ENCODE measurements around the gene ADGRB3. TPM values are rescaled to one million over a fixed set of nuclear protein-coding genes. Genes with fewer than 3 reads are reported as not detected.
"Not testable (repeated sequence)": the region's sequence is repeated elsewhere in the genome, so short reads cannot be mapped to it uniquely, and the experiment has no call there.

Gene ADGRB3
- total RNA-seq, 2 experiments from 2014 or later, result not detected

DNA sequence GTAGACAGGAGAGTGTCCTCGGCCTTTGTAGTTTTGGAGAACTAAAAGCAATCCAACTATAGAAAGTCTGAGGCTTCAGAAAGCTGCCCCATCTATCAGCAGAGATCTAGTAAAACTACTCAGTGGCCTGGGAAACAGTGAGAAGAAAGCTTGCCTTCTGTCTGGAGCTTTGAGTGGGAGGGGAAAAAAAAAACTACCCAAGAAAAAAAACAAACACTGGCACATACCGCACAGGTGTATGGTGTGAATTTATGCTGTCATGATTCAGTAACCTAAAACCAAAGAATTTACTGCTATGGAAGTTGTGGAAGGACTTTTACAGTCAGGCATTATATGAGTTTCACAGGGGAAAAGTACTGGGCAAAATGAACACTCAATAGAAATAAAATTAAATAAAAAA lies 280.5 kb downstream of the ADGRB3 start:
- Mint-ChIP-seq H3K4me1 (no peaks in the 10 kb centered on the region), H3K36me3 (no peaks in the 10 kb centered on the region)

DNA sequence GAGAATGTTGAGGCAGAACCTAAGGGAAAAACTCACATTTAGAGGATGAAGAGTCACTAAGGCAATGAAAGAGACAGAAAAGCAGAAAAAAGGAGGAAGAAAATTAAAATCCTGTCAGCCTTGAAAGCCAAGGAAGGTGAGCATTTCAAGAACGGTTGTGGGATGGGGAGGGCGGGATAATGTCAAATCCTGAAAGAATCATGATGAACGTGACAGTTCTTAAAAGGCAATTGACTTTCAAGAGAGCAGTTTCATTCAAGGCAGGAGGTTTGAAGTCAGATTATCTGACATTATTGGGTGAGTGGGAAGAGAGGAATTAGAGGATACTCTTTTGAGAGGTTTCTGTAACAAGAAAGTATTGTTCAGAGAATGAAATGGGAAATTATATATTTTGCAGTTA lies 284.5 kb downstream of the ADGRB3 start:
- Mint-ChIP-seq H3K9me3 (no peaks in the 10 kb centered on the region), H3K4me1 (no peaks in the 10 kb centered on the region), H3K4me3 (no peak overlapping the region), H3K27me3 (no peaks in the 10 kb centered on the region), H3K27ac (no peak overlapping the region), H3K36me3 (no peaks in the 10 kb centered on the region)
- DNase-seq, result no peak

More for the DNA sequence above, 280.5 kb downstream of the ADGRB3 start:
- Mint-ChIP-seq H3K9me3 (peaks cover 2% of the 10 kb centered on the region), H3K27ac (no peak overlapping the region), H3K4me3 (no peak overlapping the region), H3K27me3 (no peaks in the 10 kb centered on the region)
- DNase-seq, result no peak

DNA sequence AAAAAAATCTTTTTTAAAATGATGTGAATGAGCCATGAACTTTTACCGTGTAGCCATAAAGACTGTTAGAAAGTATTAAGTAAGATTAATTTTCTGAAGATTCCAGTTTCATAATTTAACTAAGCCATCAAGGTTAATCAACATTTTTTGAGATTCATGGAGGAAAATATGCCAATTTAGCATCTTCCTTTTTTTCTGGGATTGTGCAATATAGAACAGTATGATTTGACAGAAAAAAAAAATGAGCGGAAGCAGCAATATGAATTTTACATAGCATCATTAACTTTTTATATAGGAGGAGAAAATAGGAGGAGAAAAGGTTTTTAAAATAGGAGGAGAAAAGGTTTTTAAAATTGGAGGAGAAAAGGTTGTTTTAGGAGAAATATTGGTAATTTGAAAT lies 306.3 kb downstream of the ADGRB3 start:
- Mint-ChIP-seq H3K4me3 (no peak overlapping the region), H3K27ac (no peak overlapping the region), H3K27me3 (no peaks in the 10 kb centered on the region), H3K36me3 (no peaks in the 10 kb centered on the region), H3K4me1 (no peaks in the 10 kb centered on the region), H3K9me3 (no peaks in the 10 kb centered on the region)
- no peak for DNase-seq

DNA sequence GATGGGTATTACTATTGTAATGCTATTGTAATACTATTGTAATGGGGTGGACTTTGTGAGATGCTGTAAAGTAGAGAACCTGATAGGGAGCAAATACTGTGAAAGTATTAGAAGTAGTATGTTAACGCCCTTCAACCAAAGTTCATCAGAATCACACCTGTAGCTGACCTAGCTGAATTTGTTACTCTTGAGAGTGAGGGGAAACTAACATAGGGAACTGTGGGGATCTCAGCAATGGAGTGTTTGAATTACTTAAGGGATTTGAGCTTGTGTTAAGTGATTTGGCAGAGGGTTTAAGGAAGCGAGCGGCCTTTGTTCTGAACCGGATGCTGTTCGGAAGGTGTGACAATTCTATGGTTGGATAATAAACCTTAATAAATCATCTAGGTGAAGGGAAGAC lies 312.6 kb downstream of the ADGRB3 start:
- no peaks in the 10 kb centered on the region for H3K4me1 Mint-ChIP-seq
- no peaks in the 10 kb centered on the region for H3K27me3 Mint-ChIP-seq
- H3K9me3 Mint-ChIP-seq, result no peaks in the 10 kb centered on the region
- no peak for DNase-seq
- no peaks in the 10 kb centered on the region for H3K36me3 Mint-ChIP-seq
- H3K27ac Mint-ChIP-seq, result no peak overlapping the region
- H3K4me3 Mint-ChIP-seq, result no peak overlapping the region

DNA sequence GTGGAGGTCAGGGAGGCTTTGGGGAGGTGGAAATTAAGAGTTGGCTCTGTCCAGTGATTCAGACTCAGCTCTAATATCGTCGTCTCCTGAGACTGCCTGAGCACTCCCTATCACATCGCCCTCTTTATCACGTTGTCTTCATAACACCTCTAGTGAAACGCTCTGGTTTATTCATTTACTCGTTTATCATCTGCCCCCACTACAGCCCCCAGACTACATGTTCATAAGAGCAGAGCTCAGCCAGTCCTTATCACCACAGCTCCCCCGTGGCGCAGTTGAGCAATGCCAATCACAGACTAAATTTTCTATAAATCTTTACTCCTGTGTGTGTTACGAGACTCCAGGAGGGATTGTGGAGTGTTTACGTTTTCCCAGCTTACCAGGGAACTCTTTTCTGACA lies 316.2 kb downstream of the ADGRB3 start:
- Mint-ChIP-seq H3K4me3 (no peak overlapping the region), H3K27me3 (no peaks in the 10 kb centered on the region), H3K4me1 (no peaks in the 10 kb centered on the region), H3K9me3 (no peaks in the 10 kb centered on the region), H3K36me3 (no peaks in the 10 kb centered on the region), H3K27ac (no peak overlapping the region)
- DNase-seq, result no peak

DNA sequence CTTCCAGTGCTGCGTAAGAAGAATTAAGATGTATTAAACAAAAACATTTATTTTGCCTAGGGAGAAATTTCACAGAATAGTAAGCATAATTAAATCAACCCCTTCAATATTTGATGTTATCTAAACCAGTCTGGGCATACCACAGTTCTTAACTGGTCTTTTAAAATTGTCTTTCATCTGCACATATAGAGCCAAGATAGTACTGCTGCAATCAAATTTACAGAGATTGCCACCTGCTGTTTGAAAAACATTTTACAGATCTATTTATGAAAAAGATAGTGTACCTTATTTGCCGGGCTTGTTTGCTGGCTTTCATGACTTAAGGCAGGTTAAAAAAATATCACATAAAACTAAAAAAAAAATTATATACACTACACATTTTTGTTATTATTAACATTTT lies 323.2 kb downstream of the ADGRB3 start:
- H3K27me3 Mint-ChIP-seq, result no peaks in the 10 kb centered on the region
- no peak overlapping the region for H3K27ac Mint-ChIP-seq
- H3K4me1 Mint-ChIP-seq, result no peaks in the 10 kb centered on the region
- no peak overlapping the region for H3K4me3 Mint-ChIP-seq
- H3K9me3 Mint-ChIP-seq, result no peaks in the 10 kb centered on the region
- H3K36me3 Mint-ChIP-seq, result no peaks in the 10 kb centered on the region
- DNase-seq, result no peak

DNA sequence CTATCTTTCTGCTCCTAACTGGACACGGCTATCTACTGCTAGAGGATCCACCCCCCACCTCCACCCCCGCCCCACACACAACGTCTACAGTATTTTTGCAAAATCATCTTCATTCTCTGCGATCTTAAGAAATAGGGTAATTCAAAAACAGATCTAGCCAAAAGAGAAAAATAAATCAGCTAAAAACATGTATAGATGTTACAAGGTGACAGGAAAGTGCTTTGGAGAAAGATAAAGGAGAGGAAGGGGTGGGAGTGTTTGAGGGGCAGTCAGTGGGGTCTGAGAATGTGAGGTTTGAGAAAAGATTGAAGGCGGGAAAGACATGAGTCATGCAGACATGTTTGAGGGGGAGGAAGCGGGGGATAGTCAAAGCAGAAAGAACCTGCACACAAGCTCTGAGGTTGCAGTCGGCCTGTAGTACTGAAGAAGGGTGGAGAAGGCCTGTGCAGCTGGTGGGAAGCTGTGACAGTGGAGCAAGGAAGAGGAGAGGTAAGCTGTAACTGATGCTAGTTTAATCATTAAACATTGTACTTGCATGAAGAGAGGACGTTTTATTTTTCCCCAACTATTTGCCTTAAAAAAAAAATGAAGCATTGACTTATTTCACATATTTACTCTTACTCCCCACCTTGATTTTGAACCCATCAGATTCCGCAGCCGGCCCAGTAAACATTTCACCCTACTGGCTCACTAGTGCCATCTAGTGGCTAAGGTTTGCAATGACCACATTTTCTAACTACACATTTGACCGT lies 332.6 kb downstream of the ADGRB3 start:
- Mint-ChIP-seq H3K36me3 (no peaks in the 10 kb centered on the region), H3K27ac (no peak overlapping the region), H3K4me3 (no peak overlapping the region), H3K4me1 (peaks cover 9% of the 10 kb centered on the region), H3K27me3 (peaks cover 11% of the 10 kb centered on the region), H3K9me3 (no peaks in the 10 kb centered on the region)
- peak; percentile 32 for DNase-seq

DNA sequence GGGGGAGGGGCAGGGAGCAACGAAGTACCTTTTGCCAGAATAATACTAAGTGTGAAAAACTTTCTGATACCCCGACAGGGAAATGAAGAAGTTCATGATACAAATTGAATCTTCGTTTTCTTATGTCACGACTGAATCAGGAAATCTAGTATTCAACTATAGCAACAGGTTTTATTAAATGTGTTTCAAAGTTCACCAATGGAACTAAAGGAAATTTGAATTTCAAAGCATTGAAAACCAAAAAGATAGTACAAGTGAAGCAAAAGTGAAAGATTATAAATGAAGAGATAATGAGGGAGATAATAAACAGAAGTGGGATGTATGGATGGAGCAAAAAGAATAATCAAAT lies 333.2 kb downstream of the ADGRB3 start:
- H3K4me1 Mint-ChIP-seq, result peaks cover 9% of the 10 kb centered on the region
- H3K4me3 Mint-ChIP-seq, result no peak overlapping the region
- H3K27me3 Mint-ChIP-seq, result peaks cover 11% of the 10 kb centered on the region
- no peak overlapping the region for H3K27ac Mint-ChIP-seq
- no peak for DNase-seq
- H3K36me3 Mint-ChIP-seq, result no peaks in the 10 kb centered on the region
- H3K9me3 Mint-ChIP-seq, result no peaks in the 10 kb centered on the region

DNA sequence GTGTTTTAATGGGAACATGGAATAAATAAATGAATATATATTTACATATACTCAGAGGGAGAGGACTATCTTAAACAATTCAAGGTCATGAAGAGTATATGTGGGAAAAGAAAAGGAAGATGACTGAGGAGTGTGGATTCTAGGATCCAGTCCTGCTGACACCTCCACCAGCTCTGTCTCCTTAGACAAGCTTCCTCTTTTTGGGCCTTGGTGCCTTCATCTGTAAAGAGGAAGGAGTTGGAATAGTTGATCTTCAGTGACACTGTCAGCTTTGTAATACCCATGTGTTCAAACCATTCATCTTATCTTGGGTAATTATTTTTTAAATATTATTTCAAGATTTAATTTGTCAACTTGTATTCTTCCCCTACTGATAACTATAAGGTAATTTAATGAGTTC lies 338.0 kb downstream of the ADGRB3 start:
- H3K27ac Mint-ChIP-seq, result no peak overlapping the region
- H3K4me1 Mint-ChIP-seq, result peaks cover 3% of the 10 kb centered on the region
- H3K9me3 Mint-ChIP-seq, result no peaks in the 10 kb centered on the region
- H3K36me3 Mint-ChIP-seq, result no peaks in the 10 kb centered on the region
- DNase-seq, result no peak
- H3K27me3 Mint-ChIP-seq, result no peaks in the 10 kb centered on the region
- H3K4me3 Mint-ChIP-seq, result no peak overlapping the region

DNA sequence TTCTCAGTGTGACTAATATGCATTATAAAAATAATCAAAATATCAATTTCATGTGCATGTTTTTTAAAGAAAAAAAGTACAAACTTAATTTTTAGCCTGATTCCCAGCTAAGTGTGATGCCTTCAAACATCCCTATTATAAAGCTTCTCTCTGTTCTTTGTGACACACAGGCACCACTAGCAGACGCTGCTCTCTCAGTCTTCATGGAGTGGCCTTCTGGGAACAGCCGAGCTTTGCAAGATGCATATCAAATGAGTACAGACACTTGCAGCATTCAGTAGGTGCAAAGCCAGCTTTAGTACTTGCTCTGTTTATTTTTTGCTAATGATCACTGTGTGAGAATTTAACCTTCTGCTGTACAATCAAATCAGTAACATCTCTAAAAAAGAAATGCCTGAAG lies 340.0 kb downstream of the ADGRB3 start:
- Mint-ChIP-seq H3K27ac (no peak overlapping the region), H3K4me1 (no peaks in the 10 kb centered on the region), H3K4me3 (no peak overlapping the region), H3K36me3 (no peaks in the 10 kb centered on the region), H3K27me3 (no peaks in the 10 kb centered on the region), H3K9me3 (no peaks in the 10 kb centered on the region)
- DNase-seq, result no peak

DNA sequence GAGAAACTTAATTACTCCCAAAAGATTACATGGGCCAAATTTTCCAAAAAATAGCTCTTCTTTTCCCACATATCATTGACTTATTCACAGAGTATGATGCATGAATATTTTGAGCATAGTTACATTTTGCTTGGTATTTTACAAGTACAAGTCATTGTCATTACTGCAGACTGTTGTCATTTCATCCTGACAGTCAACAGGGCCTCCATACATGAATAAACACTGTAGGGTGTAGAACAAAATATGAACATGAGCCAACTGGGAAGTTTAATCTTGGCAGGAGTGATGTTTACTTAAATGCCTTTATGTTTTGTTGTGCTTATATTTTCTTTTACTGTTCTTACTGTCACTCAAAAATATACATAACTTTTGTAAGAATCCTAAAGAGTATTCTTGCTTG lies 340.7 kb downstream of the ADGRB3 start:
- Mint-ChIP-seq H3K27me3 (no peaks in the 10 kb centered on the region), H3K4me3 (no peak overlapping the region), H3K4me1 (no peaks in the 10 kb centered on the region), H3K9me3 (no peaks in the 10 kb centered on the region), H3K27ac (no peak overlapping the region), H3K36me3 (no peaks in the 10 kb centered on the region)
- no peak for DNase-seq

DNA sequence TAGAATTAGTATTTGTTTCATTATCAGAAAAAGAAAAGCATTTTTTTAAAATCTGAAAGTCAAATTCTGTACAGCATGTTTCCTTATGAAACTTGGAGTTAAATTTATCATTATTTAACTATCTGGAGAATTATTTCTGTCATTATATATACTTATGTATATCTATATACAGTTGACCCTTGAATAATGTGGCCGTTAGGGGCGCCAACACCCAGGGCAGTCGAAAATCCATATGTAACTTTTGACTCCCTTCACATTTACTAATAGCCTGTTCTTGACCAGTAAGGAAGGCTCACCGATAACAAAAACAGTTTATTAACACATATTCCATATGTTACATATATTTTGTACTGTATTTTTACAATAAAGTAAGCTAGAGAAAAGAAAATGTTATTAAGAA lies 341.2 kb downstream of the ADGRB3 start:
- Mint-ChIP-seq H3K27me3 (no peaks in the 10 kb centered on the region), H3K4me3 (no peak overlapping the region), H3K9me3 (no peaks in the 10 kb centered on the region), H3K4me1 (no peaks in the 10 kb centered on the region), H3K27ac (no peak overlapping the region), H3K36me3 (no peaks in the 10 kb centered on the region)
- DNase-seq, result no peak

DNA sequence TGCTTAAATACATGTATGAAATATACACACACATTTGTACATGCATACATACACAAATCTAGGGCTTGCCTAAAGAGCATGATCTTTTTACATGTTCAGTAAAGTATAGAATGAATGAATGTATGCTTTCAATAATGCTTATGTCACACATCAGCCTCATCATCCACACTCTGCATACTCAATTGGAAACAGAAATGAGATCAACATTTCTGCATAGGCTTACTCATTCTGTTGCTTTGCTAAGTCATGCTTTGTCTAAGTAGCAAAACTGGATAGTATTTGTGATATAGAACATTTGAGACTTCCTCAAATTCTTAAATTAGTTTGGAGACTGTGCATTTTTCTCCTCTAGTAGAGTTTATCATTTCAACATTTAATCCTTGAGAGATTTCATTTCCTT lies 343.3 kb downstream of the ADGRB3 start:
- no peaks in the 10 kb centered on the region for H3K27me3 Mint-ChIP-seq
- H3K4me3 Mint-ChIP-seq, result no peak overlapping the region
- no peaks in the 10 kb centered on the region for H3K4me1 Mint-ChIP-seq
- H3K9me3 Mint-ChIP-seq, result no peaks in the 10 kb centered on the region
- H3K27ac Mint-ChIP-seq, result no peak overlapping the region
- DNase-seq, result no peak
- H3K36me3 Mint-ChIP-seq, result no peaks in the 10 kb centered on the region

DNA sequence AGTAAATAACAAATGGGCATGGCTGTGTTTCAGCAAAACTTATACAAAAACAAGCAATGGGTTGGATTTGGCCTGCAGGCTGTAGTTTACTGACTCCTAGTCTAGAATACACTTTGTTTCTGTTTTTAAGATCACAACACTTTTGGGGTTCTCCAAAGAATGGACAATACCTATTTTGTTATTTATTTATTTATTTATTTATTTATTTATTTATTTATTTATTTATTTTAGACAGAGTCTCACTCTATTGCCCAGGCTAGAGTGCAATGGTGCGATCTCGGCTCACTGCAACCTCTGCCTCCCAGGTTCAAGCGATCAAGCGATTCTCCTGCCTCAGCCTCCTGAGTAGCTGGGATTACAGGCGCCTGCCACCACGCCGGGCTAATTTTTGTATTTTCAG lies 346.6 kb downstream of the ADGRB3 start:
- not testable (repeated sequence) for H3K36me3 Mint-ChIP-seq, H3K27ac Mint-ChIP-seq, H3K4me3 Mint-ChIP-seq, H3K27me3 Mint-ChIP-seq, H3K4me1 Mint-ChIP-seq, H3K9me3 Mint-ChIP-seq, DNase-seq

DNA sequence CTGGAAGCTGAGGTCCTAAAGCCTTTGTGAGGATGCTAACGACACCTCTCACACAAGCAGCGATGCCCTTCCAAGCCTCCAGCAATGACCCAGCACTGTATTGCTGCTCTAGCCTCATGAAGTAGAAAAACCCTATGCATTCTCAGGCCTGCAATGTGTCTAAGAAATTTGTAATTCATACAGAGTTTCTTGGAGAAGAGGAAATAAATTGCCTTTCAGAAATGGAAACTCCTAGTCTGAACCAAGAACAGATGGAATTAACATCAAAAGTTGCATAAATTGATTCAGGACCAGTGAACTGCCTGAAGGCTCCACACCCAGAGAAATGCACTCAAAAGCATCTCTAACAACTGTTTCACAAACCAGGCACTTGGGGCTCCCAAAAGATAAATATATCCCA lies 353.6 kb downstream of the ADGRB3 start:
- Mint-ChIP-seq H3K4me1 (no peaks in the 10 kb centered on the region), H3K27ac (no peak overlapping the region), H3K9me3 (no peaks in the 10 kb centered on the region), H3K4me3 (no peak overlapping the region), H3K36me3 (no peaks in the 10 kb centered on the region), H3K27me3 (no peaks in the 10 kb centered on the region)
- DNase-seq, result no peak

DNA sequence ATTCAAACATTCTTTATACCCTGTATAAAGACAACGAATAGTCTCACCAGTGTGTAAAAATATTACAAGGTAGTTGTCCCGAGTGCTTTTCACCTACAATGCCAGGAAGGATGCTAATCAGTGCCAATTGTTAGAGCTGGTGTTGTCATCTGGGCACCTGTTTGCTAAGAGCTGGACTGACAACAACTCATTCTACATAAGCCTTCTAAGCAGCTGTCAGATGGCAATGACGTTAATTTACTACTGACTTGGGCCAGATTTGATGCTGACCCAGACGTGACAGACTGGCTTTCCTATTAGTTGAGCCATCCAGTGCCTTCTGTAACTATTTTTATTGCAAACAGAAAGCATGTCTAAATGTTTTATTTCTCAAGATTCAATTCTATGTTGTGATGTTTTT lies 355.2 kb downstream of the ADGRB3 start:
- Mint-ChIP-seq H3K27me3 (no peaks in the 10 kb centered on the region), H3K4me1 (no peaks in the 10 kb centered on the region), H3K36me3 (no peaks in the 10 kb centered on the region), H3K9me3 (no peaks in the 10 kb centered on the region), H3K4me3 (no peak overlapping the region), H3K27ac (no peak overlapping the region)
- no peak for DNase-seq

DNA sequence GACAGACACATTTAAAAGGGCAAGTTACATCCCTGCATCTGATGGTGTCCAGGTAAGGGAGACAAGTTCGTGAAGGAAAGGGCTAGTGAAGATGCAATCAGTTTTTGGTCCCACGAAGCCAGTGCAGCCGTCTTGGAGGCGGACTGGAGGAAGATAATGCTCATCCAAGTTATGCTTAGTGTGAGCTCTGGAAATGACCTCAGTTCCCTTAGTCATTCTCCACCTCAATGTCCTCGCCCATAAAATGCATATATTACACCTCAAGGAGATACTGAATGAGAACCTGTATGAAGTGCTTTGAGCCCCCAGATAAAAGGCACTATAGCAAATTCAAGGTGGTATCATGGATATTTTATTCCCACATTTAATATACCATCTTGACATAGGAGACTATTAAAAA lies 358.8 kb downstream of the ADGRB3 start:
- Mint-ChIP-seq H3K27ac (no peak overlapping the region), H3K36me3 (no peaks in the 10 kb centered on the region), H3K4me1 (no peaks in the 10 kb centered on the region), H3K4me3 (no peak overlapping the region), H3K27me3 (no peaks in the 10 kb centered on the region), H3K9me3 (no peaks in the 10 kb centered on the region)
- DNase-seq, result no peak

All from activated naive CD8-positive, alpha-beta T cell treated with anti-CD3 and anti-CD28 coated beads for 36 hours (primary cell).